HepG2 (cell line): Measurements from ENCODE around the gene LCMT2. TPM values are rescaled to one million over a fixed set of nuclear protein-coding genes. Genes with fewer than 3 reads are reported as not detected.

Experiments
- ATAC-seq: fragments of 200-7000 bp; cut with Tn5 transposase; 3 replicates; pipeline ENCODE4 v1.9.1; 2020; ENCODE audit warnings: mild to moderate bottlenecking, moderate library complexity
- BruUV-seq: library from RNA; stranded (reverse); fragments of 400-500 nt; replicated peaks from 2 replicates; lab custom pipeline; 2021; lab: Mats Ljungman, UMichigan
- CTCF ChIA-PET: fragments of 300-600 bp; formaldehyde crosslinking; extraction: SDS; loops from one replicate; lab custom pipeline; 2021; ENCODE audit warnings: low total read pairs, inconsistent platforms, low intra/inter-chr PET ratio; lab: Yijun Ruan, JAX
- POLR2A ChIA-PET: fragments of 350-600 bp; sonication (Branson Sonifier 250); formaldehyde crosslinking; loops from one replicate; lab custom pipeline; 2020; ENCODE audit warnings: antibody characterized with exemption, inconsistent platforms; lab: Yijun Ruan, JAX
- DNase-seq: peaks from one replicate; pipeline ENCODE4 v3.0.0-alpha.2; 2015; ENCODE audit warnings: low spot score
- FAIRE-seq: peaks from 3 replicates; lab custom pipeline; 2011; peaks lifted over from hg19 to GRCh38; lab: Jason Lieb, UNC
- H2AFZ ChIP-seq: one replicate; pipeline ENCODE4 v1.6.1; 2011; ENCODE audit warnings: low read length, inconsistent platforms
- H3K27ac ChIP-seq: fragments of 300-600 bp; 3 replicates; pipeline ENCODE4 v1.8.0; 2011; ENCODE audit warnings: mixed run types, mild to moderate bottlenecking, mixed read lengths, low read length, inconsistent platforms; ENCODE audit not compliant: insufficient read depth; ENCODE audit errors: extremely low read length
- H3K27me3 ChIP-seq, 2 experiments: fragments of 200-600 bp in 1 of 2; 2 replicates in 1 of 2; 3 replicates in 1 of 2; pipeline versions ENCODE4 v1.6.0 to v1.8.0; 2011; ENCODE audit warnings: low read length in 2 of 2, mild to moderate bottlenecking in 2 of 2, moderate library complexity in 2 of 2, inconsistent platforms in 1 of 2; ENCODE audit not compliant: insufficient read depth in 2 of 2, control insufficient read depth in 1 of 2
- H3K36me3 ChIP-seq, 2 experiments: fragments of 200-600 bp in 1 of 2; replicated peaks in 1 of 2; 2 replicates in 1 of 2; 3 replicates in 1 of 2; pipeline versions ENCODE4 v1.5.1 to v1.8.0; 2011; ENCODE audit warnings: low read length in 2 of 2, inconsistent platforms in 1 of 2; ENCODE audit not compliant: insufficient read depth in 2 of 2, control insufficient read depth in 1 of 2
- H3K4me1 ChIP-seq: 2 replicates; pipeline ENCODE4 v1.5.1; 2012; ENCODE audit warnings: low read length, inconsistent platforms; ENCODE audit not compliant: insufficient read depth
- H3K4me2 ChIP-seq: 2 replicates; pipeline ENCODE4 v1.6.0; 2011; ENCODE audit warnings: low read depth, low read length, inconsistent platforms
- H3K4me3 ChIP-seq, 3 experiments: fragments of 200-600 bp in 1 of 3; sonication (generic), shearing (Covaris generic) in 1 of 3; replicated peaks in 1 of 3; 2 replicates each; pipeline ENCODE4 v1.5.1; 2011 to 2016; ENCODE audit warnings: low read length in 3 of 3, inconsistent platforms in 2 of 3, low read depth in 2 of 3, mild to moderate bottlenecking in 2 of 3, control low read depth in 1 of 3, mixed read lengths in 1 of 3; ENCODE audit not compliant: insufficient read depth in 1 of 3
- H3K79me2 ChIP-seq: one replicate; pipeline ENCODE4 v1.6.1; 2011; ENCODE audit warnings: low read length, inconsistent platforms; ENCODE audit not compliant: insufficient read depth
- H3K9ac ChIP-seq: 2 replicates; pipeline ENCODE4 v1.6.0; 2011; ENCODE audit warnings: mild to moderate bottlenecking, low read depth, low read length, inconsistent platforms; ENCODE audit not compliant: insufficient read depth
- H3K9me3 ChIP-seq: 2 replicates; pipeline ENCODE4 v1.5.1; 2012; ENCODE audit warnings: mild to moderate bottlenecking, low read length
- H4K20me1 ChIP-seq: 2 replicates; pipeline ENCODE4 v1.6.0; 2011; ENCODE audit warnings: inconsistent platforms, mild to moderate bottlenecking, low read length, moderate library complexity; ENCODE audit not compliant: insufficient read depth
- AGO1 ChIP-seq: fragments of 200-400 bp; formaldehyde crosslinking; IDR thresholded peaks from 2 replicates; pipeline ENCODE4 v1.6.1; 2017; ENCODE audit warnings: mild to moderate bottlenecking, low read depth, low read length, moderate library complexity; ENCODE audit not compliant: poor library complexity, severe bottlenecking
- CENPX ChIP-seq: sonication (generic); formaldehyde crosslinking; IDR thresholded peaks from 2 replicates; pipeline ENCODE4 v1.9.0; 2021; ENCODE audit warnings: mild to moderate bottlenecking, missing genetic modification reagents, moderate library complexity
- E2F5 ChIP-seq: sonication (generic); formaldehyde crosslinking; conservative IDR thresholded peaks from 2 replicates; pipeline ENCODE4 v1.4.0; 2020; ENCODE audit warnings: missing genetic modification reagents
- FOXA3 ChIP-seq: IDR thresholded peaks from 2 replicates; pipeline ENCODE4 v1.6.1; 2016; ENCODE audit warnings: missing genetic modification reagents, missing compliant biosample characterization
- FOXO4 ChIP-seq: sonication (generic); formaldehyde crosslinking; conservative IDR thresholded peaks from 2 replicates; pipeline ENCODE4 v1.8.1; 2023; ENCODE audit warnings: missing genetic modification reagents
- MAFK ChIP-seq, 2 experiments: IDR thresholded peaks in 1 of 2; conservative IDR thresholded peaks in 1 of 2; 2 replicates each; pipeline ENCODE4 v1.6.1; 2011; ENCODE audit warnings: improper control_type of control experiment in 2 of 2, low read length in 2 of 2
- NR2C2 ChIP-seq: sonication (generic); formaldehyde crosslinking; IDR thresholded peaks from 2 replicates; pipeline ENCODE4 v1.4.0; 2020; ENCODE audit warnings: missing genetic modification reagents, mild to moderate bottlenecking, moderate library complexity, borderline replicate concordance
- REL ChIP-seq: sonication (generic); formaldehyde crosslinking; conservative IDR thresholded peaks from 2 replicates; pipeline ENCODE4 v1.8.0; 2022; ENCODE audit warnings: mild to moderate bottlenecking, missing genetic modification reagents, moderate library complexity
- TMF1 ChIP-seq: sonication (generic); formaldehyde crosslinking; IDR thresholded peaks from 2 replicates; pipeline ENCODE4 v1.8.1; 2022; ENCODE audit warnings: low read depth, missing genetic modification reagents
- ZFP41 ChIP-seq: sonication (generic); formaldehyde crosslinking; IDR thresholded peaks from 2 replicates; pipeline ENCODE4 v1.4.0; 2020; ENCODE audit warnings: mild to moderate bottlenecking, missing genetic modification reagents, borderline replicate concordance
- ZKSCAN5 ChIP-seq: sonication (generic); formaldehyde crosslinking; IDR thresholded peaks from 2 replicates; pipeline ENCODE4 v1.5.1; 2020; ENCODE audit warnings: mild to moderate bottlenecking, missing genetic modification reagents
- ZNF138 ChIP-seq: sonication (generic); formaldehyde crosslinking; IDR thresholded peaks from 2 replicates; pipeline ENCODE4 v1.5.0; 2020; ENCODE audit warnings: mild to moderate bottlenecking, low read depth, missing genetic modification reagents
- ZNF143 ChIP-seq: sonication (generic); formaldehyde crosslinking; IDR thresholded peaks from 2 replicates; pipeline ENCODE4 v1.4.0; 2020; ENCODE audit warnings: missing genetic modification reagents
- ZNF232 ChIP-seq: sonication (generic); formaldehyde crosslinking; IDR thresholded peaks from 2 replicates; pipeline ENCODE4 v1.4.0; 2020; ENCODE audit warnings: missing genetic modification reagents, borderline replicate concordance
- ZZZ3 ChIP-seq: sonication (generic); formaldehyde crosslinking; IDR thresholded peaks from 2 replicates; pipeline ENCODE4 v1.4.0; 2020; ENCODE audit warnings: missing genetic modification reagents, mild to moderate bottlenecking, borderline replicate concordance
- WGBS: methylation state at CpG from one replicate; pipeline ENCODE4 v1.1.6; 2017; ENCODE audit warnings: low lambda C conversion rate; 5-methylcytosine and 5-hydroxymethylcytosine counted together
- in situ Hi-C: cut with HindIII; loops from 2 replicates; pipeline ENCODE4 v1.10.0; 2017; ENCODE audit warnings: low pct_unique_long_range_greater_than_20kb; ENCODE audit not compliant: extremely low pct_ligation_motif_present
- intact Hi-C: fragments of 100-400 bp; cut with micrococcal nuclease; formaldehyde crosslinking; loops from one replicate; pipeline ENCODE4 v1.10.0; 2022; ENCODE audit not compliant: unreplicated experiment
- polyA plus RNA-seq, 8 experiments: library from polyadenylated mRNA; depleted of rRNA in 3 of 8; stranded (reverse) in 7 of 8; unstranded in 1 of 8; fragments of >200 nt; fragmentation: Illumina TruSeq in 4 of 8; extraction: Trizol in 4 of 8; gene quantifications; 2 replicates each; pipeline versions ENCODE4 v1.2.1 to v1.2.3, GENCODE V29; 2011 to 2016; ENCODE audit warnings: low read depth in 4 of 8, missing spikeins in 1 of 8, mixed read lengths in 1 of 8; ENCODE audit not compliant: insufficient read depth in 1 of 8
- total RNA-seq, 5 experiments: library from RNA; depleted of rRNA; stranded (reverse); fragments of >200 nt; fragmentation: Illumina TruSeq; extraction: Trizol; gene quantifications; 2 replicates each; pipeline ENCODE4 v1.2.3, GENCODE V29; 2016; ENCODE audit warnings: low read depth in 1 of 5
- TF ChIP-seq, protein P1 (sequence below): sonication (generic); formaldehyde crosslinking; IDR thresholded peaks from 2 replicates; pipeline ENCODE4 v1.4.0; 2020; ENCODE audit warnings: missing genetic modification reagents

The LCMT2 gene
- total and polyA plus RNA-seq, 2 of the 13 experiments (the other 11 are each of a cell fraction or from before 2014, with no cell fraction given), result 6.9 to 9.1 TPM

- ATAC-seq (no peak), FAIRE-seq (no peak), DNase-seq (no peak)
- POLR2A ChIA-PET, result no interaction called here
- TF ChIP-seq REL (CRISPR knock-in tag), result no peak
- no peak for TF ChIP-seq AGO1
- no peak for TF ChIP-seq ZNF138 (CRISPR knock-in tag)
- in situ Hi-C loops (no loop called here), intact Hi-C loops (no loop called here)
- H3K36me3 ChIP-seq, result peaks cover 7 to 33% of the 10 kb centered on the region in 2 experiments; a peak in 3 of 5 replicates
- no peak overlapping the region for H3K4me3 ChIP-seq
- BruUV-seq, result no TSS peak
- no peaks in the 10 kb centered on the region for H3K27me3 ChIP-seq
- no peaks in the 10 kb centered on the region for H4K20me1 ChIP-seq
- H3K4me1 ChIP-seq, result no peaks in the 10 kb centered on the region
- CTCF ChIA-PET, result no interaction called here
- no peak overlapping the region for H3K9ac ChIP-seq
- WGBS, result 97% methylated on average over 2 of the region's 2 CpGs
- H2AFZ ChIP-seq, result no peak overlapping the region
- no peaks in the 10 kb centered on the region for H3K79me2 ChIP-seq
- no peaks in the 10 kb centered on the region for H3K9me3 ChIP-seq
- no peak overlapping the region for H3K4me2 ChIP-seq
- no peak overlapping the region for H3K27ac ChIP-seq
Measured at GRCh38 chr15:43346305-43346704, 15.9 kb upstream of the LCMT2 start.

GRCh38 chr15:43330780-43331087, 361 bp upstream of the LCMT2 start:
- peak overlapping the region; percentile 63 to 75 (median 74) for H3K4me3 ChIP-seq
- peaks cover 32% of the 10 kb centered on the region for H3K4me1 ChIP-seq
- WGBS, result 0% methylated on average over 7 of the region's 7 CpGs
- FAIRE-seq (no peak), DNase-seq (no peak), ATAC-seq (no peak)
- H3K9me3 ChIP-seq, result no peaks in the 10 kb centered on the region
- intact Hi-C loops (no loop called here), in situ Hi-C loops (no loop called here)
- H3K9ac ChIP-seq, result peak overlapping the region; percentile 77
- ChIA-PET CTCF (no interaction called here), POLR2A (interaction anchor here (0.8 kb wide), 1 partner anchor 40 kb away, joined by 5 read pairs; the partner anchor contains the start of genes TUBGCP4 and ZSCAN29)
- peaks cover 14% of the 10 kb centered on the region for H3K79me2 ChIP-seq
- peak overlapping the region; percentile 56 for H2AFZ ChIP-seq
- peak overlapping the region; percentile 91 for H3K27ac ChIP-seq
- TSS peak; percentile 93 for BruUV-seq
- no peaks in the 10 kb centered on the region for H4K20me1 ChIP-seq
- H3K36me3 ChIP-seq, result peaks cover 0 to 2% of the 10 kb centered on the region in 2 experiments; a peak in 1 of 5 replicates
- peak overlapping the region; percentile 96 for H3K4me2 ChIP-seq
- H3K27me3 ChIP-seq, result no peaks in the 10 kb centered on the region; a peak in 1 of 5 replicates
- TF ChIP-seq ZZZ3 (CRISPR knock-in tag), result no peak
- no peak for TF ChIP-seq ZKSCAN5
- TF ChIP-seq MAFK (conservative IDR thresholded peaks at IDR 0.05 in 1 of 2, IDR thresholded peaks at IDR 0.05 in 1 of 2; ENCODE audit: low read length in 2 of 2), result no peak
- no peak; the same call in 1 of the 2 replicates for TF ChIP-seq TMF1 (CRISPR knock-in tag)
- no peak for TF ChIP-seq CENPX
- TF ChIP-seq FOXO4 (CRISPR knock-in tag), result no peak
- TF ChIP-seq, protein P1, sequence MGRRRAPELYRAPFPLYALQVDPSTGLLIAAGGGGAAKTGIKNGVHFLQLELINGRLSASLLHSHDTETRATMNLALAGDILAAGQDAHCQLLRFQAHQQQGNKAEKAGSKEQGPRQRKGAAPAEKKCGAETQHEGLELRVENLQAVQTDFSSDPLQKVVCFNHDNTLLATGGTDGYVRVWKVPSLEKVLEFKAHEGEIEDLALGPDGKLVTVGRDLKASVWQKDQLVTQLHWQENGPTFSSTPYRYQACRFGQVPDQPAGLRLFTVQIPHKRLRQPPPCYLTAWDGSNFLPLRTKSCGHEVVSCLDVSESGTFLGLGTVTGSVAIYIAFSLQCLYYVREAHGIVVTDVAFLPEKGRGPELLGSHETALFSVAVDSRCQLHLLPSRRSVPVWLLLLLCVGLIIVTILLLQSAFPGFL, result no peak
- TF ChIP-seq NR2C2 (CRISPR knock-in tag), result peak; percentile 48; the same call in 1 of the 2 replicates
- TF ChIP-seq E2F5 (CRISPR knock-in tag), result no peak
- TF ChIP-seq FOXA3 (CRISPR knock-in tag), result peak; percentile 3; the same call in 1 of the 2 replicates
- no peak for TF ChIP-seq ZNF143
- TF ChIP-seq ZNF232 (CRISPR knock-in tag), result no peak
- TF ChIP-seq ZFP41 (CRISPR knock-in tag), result no peak
